ENCODE measurements around the gene INPP4B.

The INPP4B gene

GRCh38 chr4:142539796-142540482 lies 306.2 kb downstream of the INPP4B start:
- Histone ChIP-seq H3K27ac (ENCODE audit: low read depth, low read length) (no peak overlapping the region), H3K23ac (ENCODE audit: low read length) (no peak overlapping the region), H3K18ac (ENCODE audit: low read length) (no peak overlapping the region), H3K4me3 (ENCODE audit: low read length) (no peak overlapping the region), H4K8ac (ENCODE audit: low read depth, low read length) (no peak overlapping the region), H3K9ac (ENCODE audit: low read length) (no peak overlapping the region), H3K27me3 (ENCODE audit: insufficient read depth, low read length, poor library complexity) (no peaks in the 10 kb centered on the region), H2BK5ac (ENCODE audit: low read length) (no peak overlapping the region), H3K36me3 (ENCODE audit: control insufficient read depth, insufficient read depth, low read length) (no peaks in the 10 kb centered on the region), H3K4me1 (ENCODE audit: control insufficient read depth, low read depth, low read length) (no peaks in the 10 kb centered on the region), H3K79me2 (ENCODE audit: control insufficient read depth, insufficient read depth, low read length) (no peaks in the 10 kb centered on the region), H3K79me1 (ENCODE audit: low read length) (no peaks in the 10 kb centered on the region), H2AK5ac (ENCODE audit: low read length) (no peak overlapping the region), H2BK120ac (ENCODE audit: low read depth, low read length) (no peak overlapping the region), H3K4ac (ENCODE audit: low read depth, low read length) (no peak overlapping the region), H3K56ac (ENCODE audit: low read length) (no peak overlapping the region), H4K5ac (ENCODE audit: low read length) (no peak overlapping the region), H2BK15ac (replicated peaks; ENCODE audit: low read depth) (no peak overlapping the region), H3K4me2 (ENCODE audit: low read length) (no peak overlapping the region)
- WGBS (ENCODE audit: extremely low coverage, insufficient coverage, low lambda C conversion rate) = 80% methylated on average over 1 of the region's 3 CpGs
- no peak for DNase-seq

GRCh38 chr4:142535009-142535408 lies 311.1 kb downstream of the INPP4B start:
- Histone ChIP-seq H3K79me1 (ENCODE audit: low read length) (no peaks in the 10 kb centered on the region), H3K27me3 (ENCODE audit: insufficient read depth, low read length, poor library complexity) (no peaks in the 10 kb centered on the region), H4K8ac (ENCODE audit: low read depth, low read length) (no peak overlapping the region), H2BK5ac (ENCODE audit: low read length) (no peak overlapping the region), H2BK15ac (replicated peaks; ENCODE audit: low read depth) (no peak overlapping the region), H3K4me1 (ENCODE audit: control insufficient read depth, low read depth, low read length) (no peaks in the 10 kb centered on the region), H3K4me2 (ENCODE audit: low read length) (no peak overlapping the region), H3K23ac (ENCODE audit: low read length) (no peak overlapping the region), H3K9ac (ENCODE audit: low read length) (no peak overlapping the region), H2BK120ac (ENCODE audit: low read depth, low read length) (no peak overlapping the region), H3K18ac (ENCODE audit: low read length) (no peak overlapping the region), H3K36me3 (ENCODE audit: control insufficient read depth, insufficient read depth, low read length) (no peaks in the 10 kb centered on the region), H2AK5ac (ENCODE audit: low read length) (no peak overlapping the region), H3K4ac (ENCODE audit: low read depth, low read length) (no peak overlapping the region), H3K56ac (ENCODE audit: low read length) (no peak overlapping the region), H3K27ac (ENCODE audit: low read depth, low read length) (no peak overlapping the region), H3K4me3 (ENCODE audit: low read length) (no peak overlapping the region), H4K5ac (ENCODE audit: low read length) (no peak overlapping the region), H3K79me2 (ENCODE audit: control insufficient read depth, insufficient read depth, low read length) (no peaks in the 10 kb centered on the region)
- DNase-seq = no peak
- no CpG with 5 or more reads among the region's 1 CpG for WGBS (ENCODE audit: extremely low coverage, insufficient coverage, low lambda C conversion rate)

- no peaks in the 10 kb centered on the region for H3K27me3 ChIP-seq (ENCODE audit: insufficient read depth, low read length, poor library complexity)
- H2BK15ac ChIP-seq (replicated peaks; ENCODE audit: low read depth) = no peak overlapping the region
- no peak overlapping the region for H3K27ac ChIP-seq (ENCODE audit: low read depth, low read length)
- no peaks in the 10 kb centered on the region for H3K36me3 ChIP-seq (ENCODE audit: control insufficient read depth, insufficient read depth, low read length)
- no peaks in the 10 kb centered on the region for H3K79me2 ChIP-seq (ENCODE audit: control insufficient read depth, insufficient read depth, low read length)
- H3K4me3 ChIP-seq (ENCODE audit: low read length) = no peak overlapping the region
- H4K5ac ChIP-seq (ENCODE audit: low read length) = no peak overlapping the region
- H3K4me2 ChIP-seq (ENCODE audit: low read length) = no peak overlapping the region
- no peak overlapping the region for H3K9ac ChIP-seq (ENCODE audit: low read length)
- no peak overlapping the region for H4K8ac ChIP-seq (ENCODE audit: low read depth, low read length)
- H2AK5ac ChIP-seq (ENCODE audit: low read length) = no peak overlapping the region
- WGBS (ENCODE audit: extremely low coverage, insufficient coverage, low lambda C conversion rate) = no CpG with 5 or more reads among the region's 5 CpGs
- DNase-seq = no peak
- H2BK120ac ChIP-seq (ENCODE audit: low read depth, low read length) = no peak overlapping the region
- no peak overlapping the region for H3K18ac ChIP-seq (ENCODE audit: low read length)
- no peak overlapping the region for H2BK5ac ChIP-seq (ENCODE audit: low read length)
- H3K79me1 ChIP-seq (ENCODE audit: low read length) = no peaks in the 10 kb centered on the region
- no peaks in the 10 kb centered on the region for H3K4me1 ChIP-seq (ENCODE audit: control insufficient read depth, low read depth, low read length)
- H3K4ac ChIP-seq (ENCODE audit: low read depth, low read length) = no peak overlapping the region
- H3K56ac ChIP-seq (ENCODE audit: low read length) = no peak overlapping the region
- no peak overlapping the region for H3K23ac ChIP-seq (ENCODE audit: low read length)
These were observed 314.0 kb downstream of the INPP4B start for GRCh38 chr4:142532054-142532453.

- H3K56ac ChIP-seq (ENCODE audit: low read length) = no peak overlapping the region
- no peak overlapping the region for H2BK120ac ChIP-seq (ENCODE audit: low read depth, low read length)
- no peak overlapping the region for H2BK15ac ChIP-seq (replicated peaks; ENCODE audit: low read depth)
- H2AK5ac ChIP-seq (ENCODE audit: low read length) = no peak overlapping the region
- no peaks in the 10 kb centered on the region for H3K79me1 ChIP-seq (ENCODE audit: low read length)
- H3K4ac ChIP-seq (ENCODE audit: low read depth, low read length) = no peak overlapping the region
- H3K36me3 ChIP-seq (ENCODE audit: control insufficient read depth, insufficient read depth, low read length) = no peaks in the 10 kb centered on the region
- H3K9ac ChIP-seq (ENCODE audit: low read length) = no peak overlapping the region
- H3K23ac ChIP-seq (ENCODE audit: low read length) = no peak overlapping the region
- H3K4me1 ChIP-seq (ENCODE audit: control insufficient read depth, low read depth, low read length) = no peaks in the 10 kb centered on the region
- no peak overlapping the region for H4K5ac ChIP-seq (ENCODE audit: low read length)
- no peak overlapping the region for H3K4me3 ChIP-seq (ENCODE audit: low read length)
- H2BK5ac ChIP-seq (ENCODE audit: low read length) = no peak overlapping the region
- no peaks in the 10 kb centered on the region for H3K27me3 ChIP-seq (ENCODE audit: insufficient read depth, low read length, poor library complexity)
- H4K8ac ChIP-seq (ENCODE audit: low read depth, low read length) = no peak overlapping the region
- no peak for DNase-seq
- no peak overlapping the region for H3K18ac ChIP-seq (ENCODE audit: low read length)
- H3K79me2 ChIP-seq (ENCODE audit: control insufficient read depth, insufficient read depth, low read length) = no peaks in the 10 kb centered on the region
- no CpG with 5 or more reads among the region's 1 CpG for WGBS (ENCODE audit: extremely low coverage, insufficient coverage, low lambda C conversion rate)
- no peak overlapping the region for H3K27ac ChIP-seq (ENCODE audit: low read depth, low read length)
- H3K4me2 ChIP-seq (ENCODE audit: low read length) = no peak overlapping the region
These were observed 315.4 kb downstream of the INPP4B start for GRCh38 chr4:142530728-142531127.

- Histone ChIP-seq H3K18ac (ENCODE audit: low read length) (no peak overlapping the region), H3K36me3 (ENCODE audit: control insufficient read depth, insufficient read depth, low read length) (no peaks in the 10 kb centered on the region), H3K9ac (ENCODE audit: low read length) (no peak overlapping the region), H3K4me1 (ENCODE audit: control insufficient read depth, low read depth, low read length) (no peaks in the 10 kb centered on the region), H4K5ac (ENCODE audit: low read length) (no peak overlapping the region), H2BK15ac (replicated peaks; ENCODE audit: low read depth) (no peak overlapping the region), H2AK5ac (ENCODE audit: low read length) (no peak overlapping the region), H3K27me3 (ENCODE audit: insufficient read depth, low read length, poor library complexity) (no peaks in the 10 kb centered on the region), H3K4ac (ENCODE audit: low read depth, low read length) (no peak overlapping the region), H3K79me1 (ENCODE audit: low read length) (no peaks in the 10 kb centered on the region), H4K8ac (ENCODE audit: low read depth, low read length) (no peak overlapping the region), H3K4me3 (ENCODE audit: low read length) (no peak overlapping the region), H3K56ac (ENCODE audit: low read length) (no peak overlapping the region), H3K23ac (ENCODE audit: low read length) (no peak overlapping the region), H2BK5ac (ENCODE audit: low read length) (no peak overlapping the region), H3K27ac (ENCODE audit: low read depth, low read length) (no peak overlapping the region), H3K4me2 (ENCODE audit: low read length) (no peak overlapping the region), H3K79me2 (ENCODE audit: control insufficient read depth, insufficient read depth, low read length) (no peaks in the 10 kb centered on the region), H2BK120ac (ENCODE audit: low read depth, low read length) (no peak overlapping the region)
- WGBS (ENCODE audit: extremely low coverage, insufficient coverage, low lambda C conversion rate) = no CpG with 5 or more reads among the region's 1 CpG
- no peak for DNase-seq
These were observed 317.7 kb downstream of the INPP4B start for GRCh38 chr4:142528433-142528832.

GRCh38 chr4:142523111-142523510 lies 323.0 kb downstream of the INPP4B start:
- no peak overlapping the region for H3K27ac ChIP-seq (ENCODE audit: low read depth, low read length)
- no peaks in the 10 kb centered on the region for H3K79me1 ChIP-seq (ENCODE audit: low read length)
- no peak overlapping the region for H3K56ac ChIP-seq (ENCODE audit: low read length)
- no peak overlapping the region for H3K4ac ChIP-seq (ENCODE audit: low read depth, low read length)
- H3K23ac ChIP-seq (ENCODE audit: low read length) = no peak overlapping the region
- no peaks in the 10 kb centered on the region for H3K79me2 ChIP-seq (ENCODE audit: control insufficient read depth, insufficient read depth, low read length)
- H2BK15ac ChIP-seq (replicated peaks; ENCODE audit: low read depth) = no peak overlapping the region
- H4K5ac ChIP-seq (ENCODE audit: low read length) = no peak overlapping the region
- no peak overlapping the region for H3K4me3 ChIP-seq (ENCODE audit: low read length)
- no peaks in the 10 kb centered on the region for H3K27me3 ChIP-seq (ENCODE audit: insufficient read depth, low read length, poor library complexity)
- no peak for DNase-seq
- H2BK5ac ChIP-seq (ENCODE audit: low read length) = no peak overlapping the region
- H3K4me1 ChIP-seq (ENCODE audit: control insufficient read depth, low read depth, low read length) = no peaks in the 10 kb centered on the region
- H4K8ac ChIP-seq (ENCODE audit: low read depth, low read length) = no peak overlapping the region
- no peak overlapping the region for H2BK120ac ChIP-seq (ENCODE audit: low read depth, low read length)
- no peak overlapping the region for H3K4me2 ChIP-seq (ENCODE audit: low read length)
- no peak overlapping the region for H3K18ac ChIP-seq (ENCODE audit: low read length)
- WGBS (ENCODE audit: extremely low coverage, insufficient coverage, low lambda C conversion rate) = no CpG with 5 or more reads among the region's 3 CpGs
- H2AK5ac ChIP-seq (ENCODE audit: low read length) = no peak overlapping the region
- no peak overlapping the region for H3K9ac ChIP-seq (ENCODE audit: low read length)
- H3K36me3 ChIP-seq (ENCODE audit: control insufficient read depth, insufficient read depth, low read length) = no peaks in the 10 kb centered on the region
